ENCODE measurements around the gene PTPN6.

PTPN6 gene

GRCh38 chr12:6970096-6970527 is 19.0 kb downstream of the PTPN6 start:
- no peak for DNase-seq (ENCODE audit: low read depth)

DNA sequence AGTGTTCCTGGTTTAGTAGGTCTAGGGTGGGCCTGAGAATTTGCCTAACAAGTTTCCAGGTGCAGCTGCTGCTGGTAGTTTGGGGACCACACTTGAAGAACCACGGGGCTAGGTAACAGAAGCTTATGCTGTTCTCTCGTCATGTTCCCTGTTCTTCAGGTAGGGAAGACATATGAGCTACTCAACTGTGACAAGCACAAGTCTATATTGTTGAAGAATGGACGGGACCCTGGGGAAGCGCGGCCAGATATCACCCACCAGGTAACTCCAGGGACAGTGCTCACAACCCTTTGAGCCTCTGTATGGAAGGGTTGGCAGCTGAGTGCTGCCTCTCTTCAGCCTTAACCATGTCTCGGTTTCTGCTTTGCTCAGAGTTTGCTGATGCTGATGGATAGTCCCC is 23.0 kb downstream of the PTPN6 start:
- no peak for DNase-seq (ENCODE audit: low read depth)

DNA sequence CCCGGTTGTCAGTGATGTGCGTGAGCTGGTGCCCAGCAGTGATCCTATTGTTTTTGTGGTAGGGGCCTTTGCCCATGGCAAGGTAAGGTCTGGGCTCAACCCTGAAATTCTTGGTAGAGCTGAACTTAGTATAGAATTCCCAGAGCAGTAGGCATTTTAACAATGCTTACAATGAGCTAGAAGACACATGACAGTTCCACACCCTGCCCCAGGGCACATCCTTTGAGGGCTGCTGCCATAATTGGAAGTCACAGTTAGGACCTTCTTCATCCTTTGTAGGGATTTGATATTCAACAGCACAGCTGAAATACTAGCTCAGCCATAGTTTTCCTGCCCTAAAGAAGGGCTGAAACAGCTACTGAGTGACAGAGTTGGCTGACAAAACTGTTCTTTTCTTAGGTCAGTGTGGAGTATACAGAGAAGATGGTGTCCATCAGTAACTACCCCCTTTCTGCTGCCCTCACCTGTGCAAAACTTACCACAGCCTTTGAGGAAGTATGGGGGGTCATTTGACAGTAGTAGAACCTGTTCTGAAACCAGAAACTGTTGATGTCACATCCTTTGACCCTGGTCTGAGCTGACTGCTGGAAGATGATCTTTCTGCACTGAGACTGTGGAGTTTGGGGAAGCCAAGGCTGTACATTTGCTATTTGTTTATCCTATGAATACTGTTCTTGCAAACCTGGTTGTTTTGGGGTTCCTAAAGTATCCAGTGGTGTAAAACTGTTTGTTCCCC is 24.3 kb downstream of the PTPN6 start:
- DNase-seq (ENCODE audit: low read depth): no peak

DNA sequence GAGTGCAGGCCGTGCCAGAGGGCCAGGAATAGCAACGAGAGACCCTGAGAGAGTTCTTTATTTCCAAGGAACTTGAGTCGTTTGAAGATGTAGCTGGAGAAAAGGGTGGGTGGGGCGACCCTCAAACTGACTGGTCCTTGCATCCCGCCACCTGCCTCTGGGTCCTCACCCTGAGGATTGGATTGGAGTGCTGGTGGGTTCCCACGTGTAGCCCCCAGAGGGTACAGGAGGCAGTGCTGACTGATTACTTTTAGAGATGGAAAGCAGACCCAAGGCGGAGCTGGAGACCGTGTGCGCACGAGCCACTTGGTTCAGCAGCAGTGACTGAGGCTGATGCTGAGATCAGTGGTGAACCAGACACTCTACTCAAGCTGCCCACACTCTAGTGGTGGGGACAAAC is 26.5 kb downstream of the PTPN6 start:
- no peak for DNase-seq (ENCODE audit: low read depth)

DNA sequence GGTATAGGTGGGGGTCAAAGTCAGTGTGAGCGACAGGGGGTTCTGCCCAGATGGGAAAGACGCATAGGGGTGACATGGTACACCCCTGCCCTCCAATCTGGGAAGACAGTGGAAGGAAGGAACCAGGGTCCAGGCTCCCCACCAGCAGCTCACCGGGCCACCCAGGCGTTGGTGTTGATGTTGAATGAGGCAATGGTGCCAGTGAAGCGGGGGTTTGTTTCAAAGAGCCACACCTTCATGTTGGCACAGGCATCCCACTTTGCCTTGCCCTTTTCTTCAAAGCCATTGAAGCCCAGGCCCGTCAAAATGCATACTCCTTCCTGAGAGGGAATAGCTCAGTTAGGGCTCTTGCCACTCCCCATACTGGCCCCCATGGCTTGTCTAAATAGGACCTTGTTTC is 27.0 kb downstream of the PTPN6 start:
- no peak for DNase-seq (ENCODE audit: low read depth)

GRCh38 chr12:6978611-6979011 is 27.5 kb downstream of the PTPN6 start:
- no peak for DNase-seq (ENCODE audit: low read depth)

GRCh38 chr12:6979021-6979420 is 27.9 kb downstream of the PTPN6 start:
- no peak for DNase-seq (ENCODE audit: low read depth)

GRCh38 chr12:6979453-6979852 is 28.3 kb downstream of the PTPN6 start:
- DNase-seq (ENCODE audit: low read depth): no peak

DNA sequence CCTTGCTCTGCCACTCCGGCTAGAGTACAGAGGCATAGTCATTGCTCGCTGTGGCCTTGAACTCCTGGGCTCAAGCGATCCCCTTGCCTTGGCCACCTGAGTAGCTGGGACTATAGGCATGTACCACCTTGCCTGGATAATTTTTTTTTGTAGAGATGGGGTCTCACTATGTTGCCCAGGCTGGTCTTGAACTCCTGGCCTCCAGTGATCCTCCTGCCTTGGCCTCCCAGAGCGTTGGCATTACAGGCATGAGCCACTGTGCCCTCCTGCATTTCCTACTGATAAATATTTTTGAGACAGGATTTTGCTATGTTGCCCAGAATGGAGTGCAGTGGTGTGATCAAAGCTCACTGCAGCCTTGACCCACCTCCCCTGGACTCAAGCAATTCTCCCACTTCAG is 28.9 kb downstream of the PTPN6 start:
- DNase-seq (ENCODE audit: low read depth): no peak

- DNase-seq (ENCODE audit: low read depth): no peak
Observed at GRCh38 chr12:6980740-6981139, 29.6 kb downstream of the PTPN6 start.

DNA sequence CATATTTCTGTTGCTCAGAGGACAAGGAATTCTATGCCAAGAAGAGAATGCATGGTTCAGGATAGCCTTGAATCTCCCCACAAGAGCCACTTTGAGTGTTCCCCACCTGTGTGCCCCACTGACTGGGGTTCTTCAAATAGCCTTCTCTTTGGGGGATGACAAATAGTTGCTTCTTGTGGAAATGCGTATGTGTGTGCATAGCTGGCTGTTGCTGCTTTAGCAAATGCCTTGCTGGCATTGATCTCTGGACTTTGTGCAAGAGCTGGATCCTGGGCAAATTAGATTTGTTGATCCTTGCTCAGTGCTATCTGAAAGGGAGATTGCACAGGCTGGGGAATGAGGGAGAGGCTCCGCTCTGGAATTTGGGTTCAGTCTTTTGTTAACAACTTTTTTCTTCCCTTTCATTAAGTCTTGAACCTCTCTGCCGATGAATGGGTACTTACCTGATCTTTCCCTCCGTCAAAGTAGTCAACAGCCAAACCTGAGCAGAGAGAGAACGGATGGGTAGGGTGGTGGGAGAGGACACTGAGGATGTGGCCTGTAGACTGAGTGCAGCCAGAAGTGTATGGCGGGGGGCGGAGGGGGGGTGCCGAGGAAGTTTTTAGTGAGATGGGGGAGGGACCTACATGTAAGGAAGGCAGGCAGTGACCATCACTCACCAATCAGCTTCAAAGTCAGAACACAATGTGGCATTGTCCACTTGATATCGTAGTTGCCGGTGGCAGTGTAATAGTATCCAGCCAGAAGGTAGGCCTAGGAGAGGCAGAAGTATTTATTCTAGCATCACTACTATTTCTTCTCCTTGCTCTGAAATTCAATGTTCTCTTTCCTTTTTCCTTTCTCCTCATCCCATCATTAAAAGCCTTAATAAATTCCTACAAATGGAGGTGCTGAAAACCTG is 30.2 kb downstream of the PTPN6 start:
- no peak for DNase-seq (ENCODE audit: low read depth)

DNA sequence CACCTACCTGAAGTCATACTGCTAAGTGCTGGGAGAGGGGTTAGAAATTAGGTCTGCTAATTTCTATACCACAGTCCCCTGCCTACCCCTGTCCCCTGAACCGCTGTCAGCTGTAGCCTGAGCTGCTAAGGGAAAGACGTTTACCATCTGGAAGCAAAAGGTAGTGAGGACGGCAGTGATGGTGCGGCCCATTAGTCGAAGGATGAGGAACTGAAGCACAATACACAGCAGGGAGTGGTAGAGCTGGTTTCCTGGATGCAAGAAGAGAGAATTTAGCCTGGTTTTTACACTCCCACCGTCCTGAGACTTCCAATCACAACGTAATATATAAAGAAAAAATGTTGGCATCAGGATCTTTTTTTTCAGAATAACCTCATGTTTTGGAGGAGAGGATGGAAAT is 31.4 kb downstream of the PTPN6 start:
- no peak for DNase-seq (ENCODE audit: low read depth)

DNA sequence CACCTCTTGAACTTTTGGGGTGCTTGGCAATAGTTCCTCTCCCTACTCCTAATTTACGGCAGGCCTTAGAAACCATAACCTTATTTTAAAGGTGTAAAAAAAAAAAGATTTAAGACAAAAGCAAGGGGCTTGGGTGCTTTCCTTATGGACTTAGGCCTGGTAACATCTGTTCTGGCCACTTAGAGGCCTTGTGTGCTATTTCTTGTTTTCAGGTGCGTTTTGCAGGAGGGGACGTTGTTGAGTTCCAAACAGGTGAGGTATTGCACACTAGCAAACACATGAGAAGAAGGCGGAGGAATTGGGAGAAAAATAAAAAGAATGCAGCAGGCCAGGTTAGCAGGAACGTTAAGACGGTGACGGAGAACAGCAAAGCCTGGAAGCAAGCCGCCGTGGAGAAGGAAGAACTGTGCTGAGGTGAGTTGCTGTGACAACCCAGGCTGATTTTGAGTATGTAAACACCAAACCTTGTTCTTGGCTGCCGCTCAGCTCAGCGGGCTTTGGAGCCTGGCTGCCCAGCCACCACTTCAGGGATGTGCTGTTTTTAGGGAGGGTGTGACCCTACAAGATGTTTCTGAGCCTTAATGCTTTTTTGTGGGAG is 36.9 kb downstream of the PTPN6 start:
- DNase-seq (ENCODE audit: low read depth): no peak

- peak; percentile 41 for DNase-seq (ENCODE audit: low read depth)
Observed at GRCh38 chr12:6996040-6996441, 44.9 kb downstream of the PTPN6 start.

DNA sequence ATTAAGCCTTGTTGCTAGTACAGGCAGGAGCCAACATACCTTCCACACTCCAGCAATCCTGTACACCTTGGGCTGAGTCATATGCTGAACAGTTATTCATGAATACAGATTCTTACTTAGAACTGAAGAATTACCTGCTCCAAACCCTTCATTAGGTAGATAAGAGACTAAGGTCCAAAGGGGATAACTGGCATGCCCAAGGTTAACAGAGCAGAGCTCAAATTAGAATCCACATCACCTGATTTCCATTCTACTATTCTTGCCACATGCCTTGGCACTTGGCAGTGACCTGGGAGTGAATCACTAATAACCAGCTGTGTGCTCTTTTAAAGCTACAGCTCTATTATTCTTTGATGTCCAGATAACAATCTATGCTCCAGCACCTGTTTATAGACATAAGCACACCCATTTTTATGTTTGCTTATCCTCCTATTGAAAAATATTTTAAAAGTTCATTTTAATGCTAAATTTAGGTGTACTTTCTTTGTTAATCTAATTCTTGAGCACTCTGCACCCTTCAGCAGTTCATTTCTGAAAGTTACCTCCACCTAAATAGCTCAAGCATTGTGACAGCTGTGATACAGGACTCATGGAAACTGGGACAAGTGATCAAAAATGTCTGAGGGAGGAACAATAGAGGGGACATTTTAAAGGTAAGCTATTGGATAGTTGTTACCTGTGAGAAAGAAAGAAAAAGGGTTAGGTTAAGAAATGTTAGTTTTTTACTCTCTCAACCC is 47.7 kb downstream of the PTPN6 start:
- DNase-seq (ENCODE audit: low read depth): no peak

DNA sequence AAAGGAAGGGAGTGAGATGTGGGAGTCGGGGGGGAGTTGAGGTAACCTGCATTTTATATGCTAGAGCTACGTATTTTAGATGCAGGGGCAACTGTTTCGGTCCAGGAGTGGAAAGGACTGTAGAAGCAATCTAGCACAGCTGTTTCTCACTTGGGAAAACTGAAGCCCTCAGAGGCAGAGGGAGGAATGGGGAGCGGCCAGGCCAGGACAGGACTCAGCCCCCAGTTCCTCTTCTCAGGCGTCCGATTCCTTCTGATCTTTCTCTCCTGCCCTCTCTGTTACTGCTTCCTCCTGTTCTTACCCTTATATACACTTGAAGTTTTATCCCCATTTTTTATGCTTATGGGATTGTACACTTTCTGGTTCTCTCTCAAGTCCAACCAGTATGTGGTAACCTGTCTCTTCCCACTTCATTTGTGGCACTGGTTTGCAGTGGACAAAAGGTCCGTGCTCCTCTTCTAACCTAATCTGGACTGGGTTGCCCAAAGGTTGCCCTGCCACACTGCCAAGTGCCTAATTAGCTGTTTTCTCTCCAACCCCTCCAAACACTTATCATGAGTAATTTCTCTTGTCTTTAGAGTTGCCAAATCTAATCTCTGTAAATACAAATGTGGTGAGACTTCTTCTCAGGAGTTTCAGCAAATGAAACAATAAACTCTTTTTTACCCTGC is 50.9 kb downstream of the PTPN6 start:
- DNase-seq (ENCODE audit: low read depth): no peak

- DNase-seq (ENCODE audit: low read depth): no peak
Observed at GRCh38 chr12:7004287-7004803, 53.2 kb downstream of the PTPN6 start.

DNA sequence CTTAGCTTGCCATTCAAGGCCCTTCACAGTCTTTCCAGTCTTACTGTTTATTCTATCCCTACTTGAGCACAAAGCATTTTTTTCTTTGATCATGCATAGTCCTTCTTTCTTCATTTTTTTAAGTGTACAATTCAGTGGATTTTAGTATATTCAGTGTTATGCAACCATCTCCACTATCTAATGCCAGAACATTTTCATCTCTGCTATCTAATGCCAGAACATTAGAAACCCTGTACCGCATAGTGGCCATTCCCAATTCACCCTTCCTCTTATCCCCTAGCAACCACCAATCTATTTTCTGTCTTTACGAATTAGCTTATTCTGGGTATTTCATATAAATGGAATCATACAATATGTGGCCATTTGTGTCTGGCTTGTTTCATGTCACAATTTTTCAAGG is 53.7 kb downstream of the PTPN6 start:
- no peak for DNase-seq (ENCODE audit: low read depth)

GRCh38 chr12:7005311-7005710 is 54.2 kb downstream of the PTPN6 start:
- DNase-seq (ENCODE audit: low read depth): no peak

DNA sequence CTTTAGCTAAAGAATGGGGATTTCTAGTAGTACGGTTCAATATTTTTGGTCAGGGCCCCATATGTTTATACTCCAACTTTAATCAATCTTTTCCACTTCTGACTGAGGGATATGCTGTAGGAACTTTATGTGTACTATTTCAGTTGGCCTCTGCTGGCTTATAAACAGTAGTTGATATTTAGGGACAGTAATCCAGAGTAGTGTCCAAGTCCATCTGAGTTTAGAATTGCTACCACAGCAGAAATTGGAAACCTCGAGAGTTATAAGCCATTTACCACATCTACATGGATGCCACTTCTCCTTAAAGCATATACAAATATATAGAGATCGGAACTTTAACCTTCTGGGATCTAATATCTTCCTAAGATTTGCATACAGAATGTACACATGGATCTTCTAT is 55.5 kb downstream of the PTPN6 start:
- DNase-seq (ENCODE audit: low read depth): no peak

- DNase-seq (ENCODE audit: low read depth): no peak
Observed at GRCh38 chr12:7008864-7009263, 57.7 kb downstream of the PTPN6 start.

- DNase-seq (ENCODE audit: low read depth): no peak
Observed at GRCh38 chr12:7009512-7009911, 58.4 kb downstream of the PTPN6 start.
